GM12865 (cell line): ENCODE data around the gene TEX261.
"Not testable (repeated sequence)": the region's sequence is repeated elsewhere in the genome, so short reads cannot be mapped to it uniquely, and the experiment has no call there.

ENCODE experiments used
- DNase-seq: peaks from one replicate; pipeline ENCODE4 v3.0.0; 2010; ENCODE audit warnings: low read depth
- H3K4me3 ChIP-seq: 2 replicates; pipeline ENCODE4 v1.5.1; 2011; ENCODE audit warnings: mild to moderate bottlenecking, low read depth, low read length, control low read depth
- CTCF ChIP-seq: IDR thresholded peaks from 2 replicates; pipeline ENCODE4 v1.5.1; 2011; ENCODE audit warnings: low read length, control low read depth, low read depth, inconsistent platforms; ENCODE audit not compliant: insufficient read depth; ENCODE audit errors: missing control alignments

TEX261 gene

DNA sequence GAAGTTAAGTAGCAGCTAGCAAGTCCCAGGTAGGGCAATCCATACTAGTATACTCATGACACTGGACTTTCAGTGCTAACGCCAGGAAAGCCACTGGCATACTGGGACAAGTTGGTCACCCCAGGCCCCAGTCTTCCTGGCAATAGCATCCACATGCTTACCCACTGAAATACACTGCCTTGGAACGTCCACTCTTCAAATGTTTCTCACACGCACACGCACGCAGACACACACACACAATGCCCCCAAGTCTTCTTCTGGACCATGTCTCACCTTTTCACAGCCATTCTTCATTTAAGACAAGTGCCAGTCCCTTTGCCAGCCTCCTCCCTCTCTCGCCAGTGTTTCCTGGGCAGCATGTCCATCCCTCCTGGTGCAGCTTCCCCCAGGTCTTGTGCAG, 8.7 kb upstream of the TEX261 start:
- no peak overlapping the region for H3K4me3 ChIP-seq
- DNase-seq, result no peak
- no peak for TF ChIP-seq CTCF

DNA sequence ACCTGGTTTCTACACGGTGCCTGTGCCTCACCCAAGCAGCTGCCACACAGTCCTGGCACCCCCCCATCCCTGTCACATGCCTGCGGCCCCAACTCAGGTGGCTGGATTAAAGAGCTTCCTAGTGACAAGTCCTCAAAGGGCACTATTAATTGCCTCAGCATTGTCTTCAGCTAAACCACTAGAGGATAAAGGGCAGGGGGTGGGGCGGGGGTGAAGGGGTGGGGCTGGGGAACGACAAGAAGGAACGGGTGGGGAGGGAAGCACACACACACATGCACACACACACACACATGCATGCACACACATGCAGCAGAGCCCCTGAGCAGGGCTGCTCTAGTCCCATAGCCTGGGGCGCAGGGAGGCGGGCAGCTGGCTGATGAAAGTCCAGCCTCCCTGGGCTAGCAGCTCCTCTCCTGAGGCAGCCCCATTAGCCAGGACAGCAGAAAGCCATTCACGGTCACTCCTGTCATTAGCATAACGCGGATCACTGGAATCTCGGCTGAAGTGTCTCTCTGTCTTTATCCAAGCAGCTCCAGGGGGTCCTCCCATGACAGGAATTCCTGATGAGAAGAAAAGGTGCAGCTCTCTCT, 7.4 kb upstream of the TEX261 start:
- no peak for TF ChIP-seq CTCF
- H3K4me3 ChIP-seq, result no peak overlapping the region
- DNase-seq, result no peak

- TF ChIP-seq CTCF, result no peak
- no peak overlapping the region for H3K4me3 ChIP-seq
- no peak for DNase-seq
Observed at GRCh38 chr2:71001592-71001927, 6.9 kb upstream of the TEX261 start.

GRCh38 chr2:71000780-71001591, 6.3 kb upstream of the TEX261 start:
- DNase-seq, result peak; percentile 87
- H3K4me3 ChIP-seq, result peak overlapping the region; percentile 65
- TF ChIP-seq CTCF, result peak; percentile 99

DNA sequence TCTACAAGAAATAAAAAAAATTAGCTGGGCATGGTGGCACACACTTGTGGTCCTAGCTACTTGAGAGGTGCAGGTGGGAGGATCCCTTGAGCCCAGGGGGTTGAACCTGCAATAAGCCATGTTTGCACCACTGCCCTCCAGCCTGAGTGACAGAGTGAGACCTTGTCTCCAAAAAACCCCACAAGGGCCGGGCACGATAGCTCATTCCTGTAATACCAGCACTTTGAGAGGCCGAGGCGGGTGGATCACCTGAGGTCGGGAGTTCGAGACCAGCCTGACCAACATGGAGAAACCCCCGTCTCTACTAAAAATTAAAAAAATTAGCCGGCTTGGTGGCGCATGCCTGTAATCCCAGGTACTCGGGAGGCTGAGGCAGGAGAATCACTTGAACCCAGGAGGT, 5.3 kb upstream of the TEX261 start:
- H3K4me3 ChIP-seq, DNase-seq: not testable (repeated sequence)

GRCh38 chr2:70999362-70999761, 4.7 kb upstream of the TEX261 start:
- DNase-seq, result no peak
- no peak overlapping the region for H3K4me3 ChIP-seq
- no peak for TF ChIP-seq CTCF

GRCh38 chr2:70998885-70999284, 4.2 kb upstream of the TEX261 start:
- not testable (repeated sequence) for H3K4me3 ChIP-seq, DNase-seq

GRCh38 chr2:70995426-70995729, 705 bp upstream of the TEX261 start:
- peak overlapping the region; percentile 97 for H3K4me3 ChIP-seq
- TF ChIP-seq CTCF, result peak; percentile 47
- peak; percentile 74 for DNase-seq
